Natural killer cell (primary cell): ENCODE results near the gene IRX4. TPM values are rescaled to one million over a fixed set of nuclear protein-coding genes. Genes with fewer than 3 reads are reported as not detected.

Source experiments
- ATAC-seq, 3 donors: fragments of 150-1000 bp in 2 of 3; fragments of 200-7000 bp in 1 of 3; cut with Tn5 transposase; 1 replicate in 1 of 3; 2 replicates in 2 of 3; pipeline ENCODE4 v1.10.0; 2021; ENCODE audit warnings: mild to moderate bottlenecking in 2 of 3, moderate library complexity in 2 of 3
- DNase-seq, 2 donors: peaks; one replicate each; pipeline versions ENCODE4 v3.0.0 to v3.0.0-alpha.2; 2013 to 2021; ENCODE audit warnings: mixed read lengths in 1 of 2
- H3K27ac ChIP-seq: one replicate; pipeline ENCODE4 v1.5.1; 2013; ENCODE audit warnings: mild to moderate bottlenecking, low read length
- H3K27me3 ChIP-seq: one replicate; pipeline ENCODE4 v1.6.1; 2013; ENCODE audit warnings: low read length; ENCODE audit not compliant: control insufficient read depth, insufficient read depth
- H3K36me3 ChIP-seq: one replicate; pipeline ENCODE4 v1.6.1; 2013; ENCODE audit warnings: low read length; ENCODE audit not compliant: control insufficient read depth, insufficient read depth
- H3K4me1 ChIP-seq: one replicate; pipeline ENCODE4 v1.6.1; 2013; ENCODE audit warnings: low read length; ENCODE audit not compliant: control insufficient read depth, insufficient read depth
- H3K4me3 ChIP-seq: one replicate; pipeline ENCODE4 v1.5.1; 2013; ENCODE audit warnings: low read length
- H3K9me3 ChIP-seq: one replicate; pipeline ENCODE4 v1.6.1; 2013; ENCODE audit warnings: low read length; ENCODE audit not compliant: control insufficient read depth, insufficient read depth
- H3K27ac Mint-ChIP-seq, 2 donors: one replicate each; pipeline ENCODE4 v1.8.0; 2022; ENCODE audit warnings: mild to moderate bottlenecking in 2 of 2, mixed read lengths in 2 of 2, moderate library complexity in 1 of 2
- H3K27me3 Mint-ChIP-seq, 2 donors: one replicate each; pipeline ENCODE4 v1.8.0; 2022; ENCODE audit warnings: low read depth in 2 of 2, mixed read lengths in 2 of 2
- H3K36me3 Mint-ChIP-seq: one replicate; pipeline ENCODE4 v1.8.0; 2022; ENCODE audit warnings: mixed read lengths
- H3K4me1 Mint-ChIP-seq, 2 donors: one replicate each; pipeline ENCODE4 v1.8.0; 2022; ENCODE audit warnings: mixed read lengths in 2 of 2
- H3K4me3 Mint-ChIP-seq: one replicate; pipeline ENCODE4 v1.8.0; 2022; ENCODE audit warnings: mild to moderate bottlenecking, moderate library complexity, mixed read lengths
- H3K9me3 Mint-ChIP-seq, 2 donors: one replicate each; pipeline ENCODE4 v1.8.0; 2022; ENCODE audit warnings: mixed read lengths in 2 of 2
- WGBS: methylation state at CpG from one replicate; pipeline ENCODE4 v1.1.7; 2013; ENCODE audit warnings: missing lambda C conversion rate; ENCODE audit not compliant: insufficient coverage; 5-methylcytosine and 5-hydroxymethylcytosine counted together
- intact Hi-C: fragments of 100-400 bp; cut with micrococcal nuclease; formaldehyde crosslinking; loops from one replicate; pipeline ENCODE4 v1.14.2; 2022
- total RNA-seq, 4 donors: library from RNA; stranded (reverse); fragments of 120-200 nt in 1 of 4; gene quantifications; one replicate each; pipeline versions ENCODE4 v1.2.3 to v1.2.4, GENCODE V29; 2013 to 2022
- TF ChIP-seq, protein P1 (sequence below): fragments of 200-600 bp; IDR thresholded peaks from one replicate; pipeline ENCODE4 v1.8.0; 2022; ENCODE audit warnings: antibody characterized with exemption

The IRX4 gene
- total RNA-seq, 3 donors from 2014 or later (not counting 1 experiment from before 2014, with no cell fraction given): not detected

- H3K27ac ChIP-seq: no peak overlapping the region
- no peaks in the 10 kb centered on the region for H3K36me3 Mint-ChIP-seq
- no peak overlapping the region for H3K4me3 ChIP-seq
- intact Hi-C loops: no loop called here
- no peaks in the 10 kb centered on the region for H3K4me1 Mint-ChIP-seq
- ATAC-seq (no peak), DNase-seq (no peak)
- no peak overlapping the region for H3K27ac Mint-ChIP-seq
- H3K9me3 Mint-ChIP-seq: no peaks in the 10 kb centered on the region
- no peak overlapping the region for H3K4me3 Mint-ChIP-seq
- TF ChIP-seq, protein P1, sequence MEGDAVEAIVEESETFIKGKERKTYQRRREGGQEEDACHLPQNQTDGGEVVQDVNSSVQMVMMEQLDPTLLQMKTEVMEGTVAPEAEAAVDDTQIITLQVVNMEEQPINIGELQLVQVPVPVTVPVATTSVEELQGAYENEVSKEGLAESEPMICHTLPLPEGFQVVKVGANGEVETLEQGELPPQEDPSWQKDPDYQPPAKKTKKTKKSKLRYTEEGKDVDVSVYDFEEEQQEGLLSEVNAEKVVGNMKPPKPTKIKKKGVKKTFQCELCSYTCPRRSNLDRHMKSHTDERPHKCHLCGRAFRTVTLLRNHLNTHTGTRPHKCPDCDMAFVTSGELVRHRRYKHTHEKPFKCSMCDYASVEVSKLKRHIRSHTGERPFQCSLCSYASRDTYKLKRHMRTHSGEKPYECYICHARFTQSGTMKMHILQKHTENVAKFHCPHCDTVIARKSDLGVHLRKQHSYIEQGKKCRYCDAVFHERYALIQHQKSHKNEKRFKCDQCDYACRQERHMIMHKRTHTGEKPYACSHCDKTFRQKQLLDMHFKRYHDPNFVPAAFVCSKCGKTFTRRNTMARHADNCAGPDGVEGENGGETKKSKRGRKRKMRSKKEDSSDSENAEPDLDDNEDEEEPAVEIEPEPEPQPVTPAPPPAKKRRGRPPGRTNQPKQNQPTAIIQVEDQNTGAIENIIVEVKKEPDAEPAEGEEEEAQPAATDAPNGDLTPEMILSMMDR: no peak
- 80% methylated on average over 13 of the region's 13 CpGs for WGBS
- no peaks in the 10 kb centered on the region for H3K36me3 ChIP-seq
- H3K27me3 ChIP-seq: no peaks in the 10 kb centered on the region
- H3K9me3 ChIP-seq: no peaks in the 10 kb centered on the region
- no peaks in the 10 kb centered on the region for H3K4me1 ChIP-seq
- peaks cover 0 to 3% of the 10 kb centered on the region in 2 donors for H3K27me3 Mint-ChIP-seq
These were observed 35.2 kb upstream of the IRX4 start for GRCh38 chr5:1917830-1918487.

GRCh38 chr5:1916041-1917001 is 33.6 kb upstream of the IRX4 start:
- Mint-ChIP-seq H3K4me1 (no peaks in the 10 kb centered on the region), H3K4me3 (no peak overlapping the region), H3K36me3 (no peaks in the 10 kb centered on the region), H3K9me3 (no peaks in the 10 kb centered on the region), H3K27me3 (peaks cover 0 to 3% of the 10 kb centered on the region in 2 donors), H3K27ac (no peak overlapping the region)
- no peak for ATAC-seq
- H3K4me1 ChIP-seq: no peaks in the 10 kb centered on the region
- H3K27me3 ChIP-seq: no peaks in the 10 kb centered on the region
- no peaks in the 10 kb centered on the region for H3K9me3 ChIP-seq
- intact Hi-C loops: no loop called here
- H3K36me3 ChIP-seq: no peaks in the 10 kb centered on the region
- H3K4me3 ChIP-seq: no peak overlapping the region
- 87% methylated on average over 34 of the region's 34 CpGs for WGBS
- DNase-seq: no peak
- TF ChIP-seq, protein P1: no peak
- H3K27ac ChIP-seq: no peak overlapping the region

GRCh38 chr5:1915316-1915715 is 32.6 kb upstream of the IRX4 start:
- ATAC-seq: no peak
- WGBS: 88% methylated on average over 8 of the region's 8 CpGs
- H3K9me3 Mint-ChIP-seq: no peaks in the 10 kb centered on the region
- H3K4me1 Mint-ChIP-seq: no peaks in the 10 kb centered on the region
- no peak overlapping the region for H3K4me3 ChIP-seq
- H3K27me3 Mint-ChIP-seq: peaks cover 0 to 3% of the 10 kb centered on the region in 2 donors
- no peaks in the 10 kb centered on the region for H3K4me1 ChIP-seq
- TF ChIP-seq, protein P1: no peak
- no peak overlapping the region for H3K27ac Mint-ChIP-seq
- no peaks in the 10 kb centered on the region for H3K9me3 ChIP-seq
- no peak overlapping the region for H3K4me3 Mint-ChIP-seq
- DNase-seq: no peak
- H3K27ac ChIP-seq: no peak overlapping the region
- no peaks in the 10 kb centered on the region for H3K27me3 ChIP-seq
- intact Hi-C loops: no loop called here
- no peaks in the 10 kb centered on the region for H3K36me3 ChIP-seq
- H3K36me3 Mint-ChIP-seq: no peaks in the 10 kb centered on the region
